Naive thymus-derived CD4-positive, alpha-beta T cell (primary cell): ENCODE data around the gene DLL1. TPM values are rescaled to one million over a fixed set of nuclear protein-coding genes. Genes with fewer than 3 reads are reported as not detected.

Source experiments
- ATAC-seq: fragments of 150-1000 bp; cut with Tn5 transposase; 2 replicates; pipeline ENCODE4 v1.10.0; 2021; ENCODE audit warnings: mild to moderate bottlenecking, moderate library complexity
- CTCF ChIA-PET: fragments of 350-600 bp; sonication (Branson Sonifier 250); formaldehyde crosslinking; loops from one replicate; lab custom pipeline; 2021; ENCODE audit warnings: antibody characterized with exemption; lab: Charles Lee
- POLR2A ChIA-PET: fragments of 350-600 bp; sonication (Branson Sonifier 250); formaldehyde crosslinking; loops from one replicate; lab custom pipeline; 2021; ENCODE audit warnings: antibody characterized with exemption, inconsistent platforms; lab: Charles Lee
- DNase-seq, 9 donors: peaks; one replicate each; pipeline versions ENCODE4 v3.0.0 to v3.0.0-alpha.2; 2020 to 2022; ENCODE audit warnings: mixed read lengths in 1 of 9
- H3K27ac ChIP-seq: one replicate; pipeline ENCODE4 v1.7.0; 2013; ENCODE audit warnings: mild to moderate bottlenecking, low read depth, low read length, moderate library complexity
- H3K27me3 ChIP-seq, 2 donors: one replicate each; pipeline ENCODE4 v1.7.0; 2013; ENCODE audit warnings: low read length in 2 of 2, mild to moderate bottlenecking in 2 of 2, moderate library complexity in 2 of 2; ENCODE audit not compliant: control insufficient read depth in 2 of 2, insufficient read depth in 2 of 2
- H3K36me3 ChIP-seq, 3 experiments: 1 replicate in 2 of 3; 2 replicates in 1 of 3; pipeline ENCODE4 v1.7.0; 2013; ENCODE audit warnings: low read length in 3 of 3, mild to moderate bottlenecking in 3 of 3, moderate library complexity in 1 of 3; ENCODE audit not compliant: insufficient read depth in 3 of 3, control insufficient read depth in 2 of 3
- H3K4me1 ChIP-seq, 2 donors: one replicate each; pipeline ENCODE4 v1.7.0; 2013; ENCODE audit warnings: low read length in 2 of 2, mild to moderate bottlenecking in 2 of 2, moderate library complexity in 1 of 2; ENCODE audit not compliant: control insufficient read depth in 2 of 2, insufficient read depth in 2 of 2
- H3K4me3 ChIP-seq: 2 replicates; pipeline ENCODE4 v1.7.0; 2013; ENCODE audit warnings: mild to moderate bottlenecking, low read length
- H3K9me3 ChIP-seq, 3 experiments: 1 replicate in 2 of 3; 2 replicates in 1 of 3; pipeline ENCODE4 v1.7.0; 2013; ENCODE audit warnings: low read length in 3 of 3; ENCODE audit not compliant: control insufficient read depth in 2 of 3
- H3K27ac Mint-ChIP-seq, 9 donors: one replicate each; pipeline ENCODE4 v1.8.0; 2020 to 2022; ENCODE audit warnings: mixed read lengths in 9 of 9, mild to moderate bottlenecking in 8 of 9, moderate library complexity in 5 of 9, inconsistent platforms in 2 of 9
- H3K27me3 Mint-ChIP-seq, 5 donors: one replicate each; pipeline ENCODE4 v1.8.0; 2021 to 2022; ENCODE audit warnings: mixed read lengths in 5 of 5, mild to moderate bottlenecking in 1 of 5
- H3K36me3 Mint-ChIP-seq, 5 donors: one replicate each; pipeline ENCODE4 v1.8.0; 2020 to 2022; ENCODE audit warnings: mixed read lengths in 5 of 5, mild to moderate bottlenecking in 3 of 5, inconsistent platforms in 1 of 5
- H3K4me1 Mint-ChIP-seq, 7 donors: one replicate each; pipeline ENCODE4 v1.8.0; 2020 to 2022; ENCODE audit warnings: mixed read lengths in 7 of 7, mild to moderate bottlenecking in 3 of 7, inconsistent platforms in 1 of 7
- H3K4me3 Mint-ChIP-seq, 10 donors: one replicate each; pipeline ENCODE4 v1.8.0; 2020 to 2022; ENCODE audit warnings: mild to moderate bottlenecking in 10 of 10, mixed read lengths in 10 of 10, moderate library complexity in 6 of 10, inconsistent platforms in 2 of 10
- H3K9me3 Mint-ChIP-seq, 11 donors: one replicate each; pipeline ENCODE4 v1.8.0; 2020 to 2022; ENCODE audit warnings: mixed read lengths in 11 of 11, mild to moderate bottlenecking in 4 of 11, inconsistent platforms in 1 of 11, moderate library complexity in 1 of 11
- intact Hi-C, 2 donors: fragments of 100-400 bp; cut with micrococcal nuclease; formaldehyde crosslinking; loops; one replicate each; pipeline ENCODE4 v1.15.1; 2023
- polyA plus RNA-seq, 2 donors: library from polyadenylated mRNA; unstranded; fragments of 300-500 nt; fragmentation: Illumina TruSeq; gene quantifications; one replicate each; pipeline ENCODE4 v1.2.3, GENCODE V29; 2021
- total RNA-seq, 6 experiments: library from RNA in 5 of 6; stranded (reverse) in 5 of 6; gene quantifications; 1 replicate in 5 of 6; 2 replicates in 1 of 6; pipeline ENCODE4 v1.2.3 and lab custom pipeline; 2021 to 2026

The DLL1 gene
- total and polyA plus RNA-seq, 7 experiments from 2014 or later: 0.19 to 12.9 (median 3.3) TPM

- Histone ChIP-seq H3K4me1 (peaks cover 28 to 43% of the 10 kb centered on the region in 2 donors), H3K4me3 (peak within 1 kb of the TSS; percentile 84), H3K9me3 (no peaks in the 10 kb centered on the region), H3K27ac (peak within 1 kb of the TSS; percentile 87), H3K36me3 (peaks cover 0 to 5% (median 0%) of the 10 kb centered on the region in 3 experiments), H3K27me3 (no peaks in the 10 kb centered on the region)
- ATAC-seq: peak; percentile 97
- Mint-ChIP-seq H3K36me3 (peaks cover 2 to 19% (median 11%) of the 10 kb centered on the region in 5 donors), H3K4me1 (peaks cover 35 to 49% (median 43%) of the 10 kb centered on the region in 7 donors), H3K4me3 (peak within 1 kb of the TSS; percentile 88 to 98 (median 96)), H3K9me3 (peaks cover 1 to 5% (median 4%) of the 10 kb centered on the region in 11 donors), H3K27me3 (peaks cover 5 to 37% (median 11%) of the 10 kb centered on the region in 5 donors), H3K27ac (peak within 1 kb of the TSS; percentile 92 to 98 (median 95))
- intact Hi-C loops: loop anchor here (1.0 to 2.0 kb wide), 13 partner anchors 11 to 1412 kb away; partner anchors contain the start of genes C6orf120 (in 2 of the 2), DYNLT2 (in 2 of the 2), ERMARD (in 2 of the 2) and PDCD2 (in 2 of the 2)
- ChIA-PET CTCF (interaction anchor here (3.7 kb wide), 1 partner anchor 14 kb away, joined by 15 read pairs; the partner anchor contains the start of gene DLL1), POLR2A (interaction anchor here (0.7 to 4.5 kb wide), 12 partner anchors 10 to 605 kb away, joined by 3 to 29 read pairs (median 4); partner anchors contain the start of genes DLL1, PDCD2, PSMB1 and TBP)
- peak; percentile 90 to 95 (median 94) for DNase-seq
Measured at GRCh38 chr6:170306324-170307079, 15.6 kb upstream of the DLL1 start, which contains the start of gene FAM120B. Gene FAM120B (plus strand): TSS chr6:170306758. CDS start chr6:170317391, 10,633 bp downstream.

DNA sequence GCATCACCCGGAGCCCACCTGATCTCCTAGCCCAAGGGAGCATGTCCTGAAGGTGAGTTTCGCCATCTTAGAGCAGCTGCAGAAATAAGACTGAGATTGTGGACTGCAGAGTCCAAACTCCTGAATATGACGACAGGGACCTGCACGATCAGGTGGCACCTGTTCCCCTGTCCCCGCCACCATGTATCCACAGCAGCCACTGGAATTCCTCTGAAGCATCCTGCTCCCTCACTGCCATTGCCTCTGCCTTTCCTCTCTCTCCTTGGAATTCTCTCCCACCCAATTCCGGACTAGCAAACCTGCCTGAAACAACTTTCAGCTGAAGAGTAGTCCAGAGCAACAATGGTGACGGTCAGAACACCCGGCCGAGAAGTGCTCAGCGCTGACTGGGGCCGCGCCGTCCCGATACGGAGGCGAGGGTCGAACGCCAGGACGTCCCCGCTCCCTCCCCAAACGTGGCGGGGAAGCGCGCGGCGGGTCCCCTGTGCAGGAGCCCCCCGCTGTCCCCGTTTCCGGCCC is 15.0 kb upstream of the DLL1 start:
- H3K4me1 Mint-ChIP-seq: peaks cover 28 to 42% (median 37%) of the 10 kb centered on the region in 7 donors
- Histone ChIP-seq H3K9me3 (no peaks in the 10 kb centered on the region), H3K27me3 (no peaks in the 10 kb centered on the region), H3K36me3 (no peaks in the 10 kb centered on the region), H3K4me3 (peak overlapping the region; percentile 84), H3K4me1 (peaks cover 28 to 37% of the 10 kb centered on the region in 2 donors), H3K27ac (peak overlapping the region; percentile 87)
- H3K27ac Mint-ChIP-seq: peak overlapping the region in 7 of 9 donors; percentile 28 to 85 (median 66)
- H3K9me3 Mint-ChIP-seq: peaks cover 1 to 8% (median 5%) of the 10 kb centered on the region in 11 donors
- POLR2A ChIA-PET: interaction anchor here (0.7 to 4.5 kb wide), 8 partner anchors 9 to 553 kb away, joined by 3 to 29 read pairs (median 4); partner anchors contain the start of genes DLL1 and PSMB1
- DNase-seq (peak in 1 of 9 donors; percentile 8), ATAC-seq (no peak)
- peaks cover 4 to 19% (median 10%) of the 10 kb centered on the region in 5 donors for H3K36me3 Mint-ChIP-seq
- H3K4me3 Mint-ChIP-seq: peak overlapping the region; percentile 74 to 98 (median 89)
- intact Hi-C loops: loop anchor here (1.0 to 2.0 kb wide), 13 partner anchors 11 to 1411 kb away; partner anchors contain the start of genes C6orf120 (in 2 of the 2), DYNLT2 (in 2 of the 2), ERMARD (in 2 of the 2) and PDCD2 (in 2 of the 2)
- CTCF ChIA-PET: interaction anchor here (3.7 kb wide), 1 partner anchor 13 kb away, joined by 15 read pairs; the partner anchor contains the start of gene DLL1
- H3K27me3 Mint-ChIP-seq: peaks cover 8 to 42% (median 15%) of the 10 kb centered on the region in 5 donors

DNA sequence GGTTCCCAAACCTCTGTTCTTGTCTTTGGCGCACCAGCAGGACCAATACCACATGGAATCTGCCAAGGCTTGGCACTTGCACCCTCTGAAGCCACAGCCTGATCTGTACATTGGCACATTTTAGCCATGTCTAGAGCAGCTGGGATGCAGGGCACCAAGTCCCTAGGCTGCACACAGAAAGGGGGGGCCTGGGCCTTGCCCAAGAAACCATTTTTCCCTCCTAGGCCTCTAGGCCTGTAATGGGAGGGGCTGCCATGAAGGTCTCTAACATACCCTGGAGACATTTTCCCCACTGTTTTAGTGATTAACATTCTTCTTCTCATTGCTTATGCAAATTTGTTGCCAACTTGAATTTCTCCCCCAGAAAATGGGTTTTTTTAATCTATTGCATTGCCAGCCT is 10.3 kb upstream of the DLL1 start:
- Histone ChIP-seq H3K4me1 (peaks cover 0 to 15% of the 10 kb centered on the region in 2 donors), H3K4me3 (no peak overlapping the region), H3K9me3 (no peaks in the 10 kb centered on the region), H3K27me3 (no peaks in the 10 kb centered on the region), H3K27ac (no peak overlapping the region), H3K36me3 (no peaks in the 10 kb centered on the region)
- ChIA-PET CTCF (no interaction called here), POLR2A (no interaction called here)
- Mint-ChIP-seq H3K9me3 (peaks cover 1 to 8% (median 5%) of the 10 kb centered on the region in 11 donors), H3K4me1 (peaks cover 0 to 13% (median 5%) of the 10 kb centered on the region in 7 donors), H3K36me3 (peaks cover 4 to 10% (median 7%) of the 10 kb centered on the region in 5 donors), H3K27me3 (peaks cover 20 to 80% (median 44%) of the 10 kb centered on the region in 5 donors), H3K27ac (no peak overlapping the region), H3K4me3 (no peak overlapping the region)
- DNase-seq: no peak
- intact Hi-C loops: no loop called here
- no peak for ATAC-seq

- ChIA-PET CTCF (no interaction called here), POLR2A (no interaction called here)
- Mint-ChIP-seq H3K27me3 (peaks cover 27 to 79% (median 50%) of the 10 kb centered on the region in 5 donors), H3K4me1 (peaks cover 0 to 24% (median 15%) of the 10 kb centered on the region in 7 donors), H3K9me3 (peaks cover 1 to 8% (median 5%) of the 10 kb centered on the region in 11 donors), H3K27ac (no peak overlapping the region), H3K36me3 (peaks cover 4 to 10% (median 6%) of the 10 kb centered on the region in 5 donors), H3K4me3 (no peak overlapping the region)
- DNase-seq (no peak), ATAC-seq (no peak)
- H3K36me3 ChIP-seq: no peaks in the 10 kb centered on the region
- H3K9me3 ChIP-seq: no peaks in the 10 kb centered on the region
- no peaks in the 10 kb centered on the region for H3K27me3 ChIP-seq
- no peak overlapping the region for H3K4me3 ChIP-seq
- H3K4me1 ChIP-seq: peaks cover 0 to 24% of the 10 kb centered on the region in 2 donors
- no peak overlapping the region for H3K27ac ChIP-seq
- intact Hi-C loops: loop anchor here in 1 of 2 donors (10.0 kb wide), 1 partner anchor 216 kb away; no protein-coding TSS in a partner anchor
Measured at GRCh38 chr6:170298688-170299087, 7.8 kb upstream of the DLL1 start.

DNA sequence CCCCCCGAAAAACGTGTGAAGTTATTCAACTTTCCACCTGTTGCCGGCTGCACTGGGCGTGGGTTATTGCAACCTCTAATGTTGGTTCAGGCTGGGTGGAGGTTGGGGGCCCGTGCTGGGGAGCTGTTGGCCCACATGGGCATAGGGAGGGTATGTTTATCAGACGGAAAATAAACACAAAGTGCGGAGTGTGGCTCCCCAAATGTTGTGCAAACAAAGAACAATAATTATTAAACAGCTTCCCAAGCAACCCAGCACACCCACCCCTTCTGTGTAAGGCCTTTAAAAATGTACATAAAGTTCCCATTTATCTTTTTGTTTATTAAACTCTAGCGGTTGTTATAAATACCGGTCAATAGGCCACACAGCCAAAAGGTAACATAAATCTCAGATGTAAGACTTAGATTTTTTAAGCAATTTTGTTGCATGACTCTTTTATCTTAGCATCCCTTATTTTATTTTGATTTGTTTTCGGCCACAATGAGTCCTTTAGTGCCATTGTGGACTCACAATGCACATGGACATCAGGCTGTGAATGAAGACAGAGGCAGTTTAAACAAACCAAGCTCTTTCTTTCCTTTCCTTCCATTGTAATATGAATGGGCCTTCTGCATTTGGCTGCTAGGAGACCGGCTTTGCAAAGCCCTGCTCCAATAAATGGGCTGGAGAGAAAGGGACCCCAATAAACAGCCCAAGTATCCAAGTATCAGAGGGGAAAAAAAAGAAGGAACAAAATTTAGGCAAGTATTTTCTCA is 6.9 kb upstream of the DLL1 start:
- H3K27me3 ChIP-seq: peaks cover 4% of the 10 kb centered on the region in 2 donors
- Mint-ChIP-seq H3K27me3 (peaks cover 27 to 81% (median 60%) of the 10 kb centered on the region in 5 donors), H3K4me1 (peaks cover under 1 to 34% (median 23%) of the 10 kb centered on the region in 7 donors), H3K36me3 (peaks cover 4 to 10% (median 6%) of the 10 kb centered on the region in 5 donors), H3K9me3 (peaks cover 1 to 8% (median 5%) of the 10 kb centered on the region in 11 donors), H3K27ac (peak overlapping the region in 1 of 9 donors; percentile 24), H3K4me3 (peak overlapping the region in 7 of 10 donors; percentile 10 to 68 (median 22))
- H3K4me3 ChIP-seq: no peak overlapping the region
- intact Hi-C loops: loop anchor here in 1 of 2 donors (10.0 kb wide), 1 partner anchor 217 kb away; no protein-coding TSS in a partner anchor
- H3K9me3 ChIP-seq: no peaks in the 10 kb centered on the region
- ATAC-seq (no peak), DNase-seq (no peak)
- POLR2A ChIA-PET: interaction anchor here (0.8 to 1.2 kb wide), 2 partner anchors 9 to 56 kb away, joined by 3 to 5 read pairs; partner anchors contain the start of gene FAM120B
- CTCF ChIA-PET: interaction anchor here (1.0 kb wide), 1 partner anchor 350 kb away, joined by 3 read pairs; no protein-coding TSS in a partner anchor
- peaks cover 0 to 33% of the 10 kb centered on the region in 2 donors for H3K4me1 ChIP-seq
- no peaks in the 10 kb centered on the region for H3K36me3 ChIP-seq
- H3K27ac ChIP-seq: no peak overlapping the region
